COLO829 (cell line): ENCODE measurements around the gene KLHL26.

ENCODE experiments used
- DNase-seq: peaks from one replicate; pipeline ENCODE4 v3.0.0; 2012; ENCODE audit warnings: low spot score

KLHL26 gene

DNA sequence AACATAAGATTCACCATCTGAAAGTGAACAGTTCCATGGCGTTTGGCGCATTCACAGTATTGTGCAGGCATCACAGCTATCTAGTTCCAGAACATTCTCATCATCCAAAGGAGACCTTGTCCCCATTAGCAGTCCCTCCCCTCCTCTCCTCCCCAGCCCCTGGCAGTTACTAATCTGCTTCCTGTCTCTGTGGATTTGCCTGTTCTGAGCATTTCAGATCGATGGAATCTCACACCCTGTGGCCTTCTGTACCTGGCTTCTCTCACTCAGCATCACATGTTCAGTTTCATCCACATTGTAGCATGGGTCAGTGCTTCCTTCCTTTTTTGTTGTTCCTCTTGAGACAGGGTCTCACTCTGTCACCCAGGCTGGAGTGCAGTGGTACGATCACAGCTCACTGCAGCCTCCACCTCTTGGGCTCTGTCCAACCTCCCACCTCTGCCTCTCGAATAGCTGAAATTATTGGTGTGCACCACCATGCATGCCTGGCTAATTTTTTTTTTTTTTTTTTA, 81.2 kb downstream of the KLHL26 start:
- DNase-seq = no peak

- no peak for DNase-seq
These were observed 82.1 kb downstream of the KLHL26 start for GRCh38 chr19:18718846-18719458.

GRCh38 chr19:18719541-18719940, 82.7 kb downstream of the KLHL26 start:
- no peak for DNase-seq
